HepG2 (cell line): ENCODE results near the gene GRAP. TPM values are rescaled to one million over a fixed set of nuclear protein-coding genes. Genes with fewer than 3 reads are reported as not detected.

Experiments
- ARHGAP35 ChIP-seq: sonication (generic); formaldehyde crosslinking; IDR thresholded peaks from 2 replicates; pipeline ENCODE4 v1.9.0; 2022; ENCODE audit warnings: mild to moderate bottlenecking, inconsistent platforms, moderate library complexity, missing genetic modification reagents, borderline replicate concordance
- CHCHD3 ChIP-seq: sonication (generic); formaldehyde crosslinking; IDR thresholded peaks from 2 replicates; pipeline ENCODE4 v1.8.0; 2022; ENCODE audit warnings: mild to moderate bottlenecking, missing genetic modification reagents, moderate library complexity
- E2F5 ChIP-seq: sonication (generic); formaldehyde crosslinking; conservative IDR thresholded peaks from 2 replicates; pipeline ENCODE4 v1.4.0; 2020; ENCODE audit warnings: missing genetic modification reagents
- GLI4 ChIP-seq: sonication (generic); formaldehyde crosslinking; IDR thresholded peaks from 2 replicates; pipeline ENCODE4 v1.5.1; 2020; ENCODE audit warnings: missing genetic modification reagents, mild to moderate bottlenecking, moderate library complexity, borderline replicate concordance
- MED1 ChIP-seq: sonication (generic); formaldehyde crosslinking; IDR thresholded peaks from 2 replicates; pipeline ENCODE4 v1.4.0; 2020; ENCODE audit warnings: missing genetic modification reagents
- REPIN1 ChIP-seq: sonication (generic); formaldehyde crosslinking; IDR thresholded peaks from 2 replicates; pipeline ENCODE4 v1.8.0; 2022; ENCODE audit warnings: missing genetic modification reagents, low read depth, mild to moderate bottlenecking, borderline replicate concordance
- SCMH1 ChIP-seq: sonication (generic); formaldehyde crosslinking; IDR thresholded peaks from 2 replicates; pipeline ENCODE4 v1.9.0; 2021; ENCODE audit warnings: missing genetic modification reagents, mild to moderate bottlenecking, borderline replicate concordance
- SRSF9 ChIP-seq: fragments of 200-400 bp; formaldehyde crosslinking; IDR thresholded peaks from 2 replicates; pipeline ENCODE4 v1.6.1; 2018; ENCODE audit warnings: borderline replicate concordance, mild to moderate bottlenecking, low read depth, low read length; ENCODE audit not compliant: insufficient read depth, poor library complexity, severe bottlenecking
- ZFP91 ChIP-seq: sonication (generic); formaldehyde crosslinking; IDR thresholded peaks from 2 replicates; pipeline ENCODE4 v1.9.0; 2022; ENCODE audit warnings: missing genetic modification reagents, mild to moderate bottlenecking, borderline replicate concordance
- ZFX ChIP-seq: sonication (generic); formaldehyde crosslinking; IDR thresholded peaks from 2 replicates; pipeline ENCODE4 v1.4.0; 2020; ENCODE audit warnings: mild to moderate bottlenecking, low read depth, missing genetic modification reagents, moderate library complexity
- ZNF207 ChIP-seq: fragments of 450-650 bp; IDR thresholded peaks from 2 replicates; pipeline ENCODE4 v1.6.1; 2016; ENCODE audit warnings: antibody characterized with exemption, borderline replicate concordance
- ZNF326 ChIP-seq: sonication (generic); formaldehyde crosslinking; IDR thresholded peaks from 2 replicates; pipeline ENCODE4 v1.4.0; 2020; ENCODE audit warnings: missing genetic modification reagents, borderline replicate concordance
- ZNF331 ChIP-seq: sonication (generic); formaldehyde crosslinking; IDR thresholded peaks from 2 replicates; pipeline ENCODE4 v1.4.0; 2020; ENCODE audit warnings: missing genetic modification reagents
- ZNF451 ChIP-seq: sonication (generic); formaldehyde crosslinking; IDR thresholded peaks from 2 replicates; pipeline ENCODE4 v1.5.0; 2020; ENCODE audit warnings: mild to moderate bottlenecking, missing genetic modification reagents
- ZNF484 ChIP-seq: sonication (generic); formaldehyde crosslinking; IDR thresholded peaks from 2 replicates; pipeline ENCODE4 v1.5.1; 2020; ENCODE audit warnings: mild to moderate bottlenecking, low read depth, missing genetic modification reagents, borderline replicate concordance
- ZNF543 ChIP-seq: sonication (generic); formaldehyde crosslinking; IDR thresholded peaks from 2 replicates; pipeline ENCODE4 v1.4.0; 2020; ENCODE audit warnings: mild to moderate bottlenecking, missing genetic modification reagents
- ZNF570 ChIP-seq: sonication (generic); formaldehyde crosslinking; IDR thresholded peaks from 2 replicates; pipeline ENCODE4 v1.4.0; 2020; ENCODE audit warnings: mild to moderate bottlenecking, missing genetic modification reagents, borderline replicate concordance
- ZNF710 ChIP-seq: sonication (generic); formaldehyde crosslinking; IDR thresholded peaks from 2 replicates; pipeline ENCODE4 v1.5.0; 2020; ENCODE audit warnings: mild to moderate bottlenecking, missing genetic modification reagents, borderline replicate concordance
- ZSCAN29 ChIP-seq: sonication (generic); formaldehyde crosslinking; conservative IDR thresholded peaks from 2 replicates; pipeline ENCODE4 v1.4.0; 2020; ENCODE audit warnings: mild to moderate bottlenecking, missing genetic modification reagents
- polyA plus RNA-seq, 8 experiments: library from polyadenylated mRNA; depleted of rRNA in 3 of 8; stranded (reverse) in 7 of 8; unstranded in 1 of 8; fragments of >200 nt; fragmentation: Illumina TruSeq in 4 of 8; extraction: Trizol in 4 of 8; gene quantifications; 2 replicates each; pipeline versions ENCODE4 v1.2.1 to v1.2.3, GENCODE V29; 2011 to 2016; ENCODE audit warnings: low read depth in 4 of 8, missing spikeins in 1 of 8, mixed read lengths in 1 of 8; ENCODE audit not compliant: insufficient read depth in 1 of 8
- total RNA-seq, 5 experiments: library from RNA; depleted of rRNA; stranded (reverse); fragments of >200 nt; fragmentation: Illumina TruSeq; extraction: Trizol; gene quantifications; 2 replicates each; pipeline ENCODE4 v1.2.3, GENCODE V29; 2016; ENCODE audit warnings: low read depth in 1 of 5
- TF ChIP-seq, protein P1 (sequence below): sonication (generic); formaldehyde crosslinking; IDR thresholded peaks from 2 replicates; pipeline ENCODE4 v1.5.1; 2020; ENCODE audit warnings: missing genetic modification reagents, mild to moderate bottlenecking, borderline replicate concordance
- TF ChIP-seq, protein P2 (sequence below): IDR thresholded peaks from 2 replicates; pipeline ENCODE4 v1.6.1; 2016
- TF ChIP-seq, protein P3 (sequence below): sonication (generic); formaldehyde crosslinking; IDR thresholded peaks from 2 replicates; pipeline ENCODE4 v1.8.0; 2022; ENCODE audit warnings: missing genetic modification reagents, low read depth, mild to moderate bottlenecking, borderline replicate concordance

Gene GRAP
- total and polyA plus RNA-seq, 2 of the 13 experiments (the other 11 are each of a cell fraction or from before 2014, with no cell fraction given) = 0.77 to 1.7 TPM

GRCh38 chr17:19010729-19011505 lies 35.8 kb downstream of the GRAP start (continued):
- TF ChIP-seq ZNF451 (CRISPR knock-in tag) (no peak), MED1 (CRISPR knock-in tag) (peak; percentile 60; the same call in 1 of the 2 replicates), ARHGAP35 (CRISPR knock-in tag) (no peak), REPIN1 (no peak), SCMH1 (CRISPR knock-in tag) (no peak), ZNF331 (no peak), SRSF9 (no peak), ZNF484 (no peak), CHCHD3 (CRISPR knock-in tag) (no peak), ZSCAN29 (no peak), ZNF543 (CRISPR knock-in tag) (no peak), ZNF326 (CRISPR knock-in tag) (no peak), ZNF570 (no peak), ZNF710 (CRISPR knock-in tag) (0 out of 2 replicates have a peak, but pooled peaks have one; percentile 22), ZFX (CRISPR knock-in tag) (peak; percentile 65; the same call in 1 of the 2 replicates), ZNF207 (no peak), E2F5 (CRISPR knock-in tag) (no peak), GLI4 (CRISPR knock-in tag) (no peak), ZFP91 (CRISPR knock-in tag) (no peak)
- TF ChIP-seq, protein P1, sequence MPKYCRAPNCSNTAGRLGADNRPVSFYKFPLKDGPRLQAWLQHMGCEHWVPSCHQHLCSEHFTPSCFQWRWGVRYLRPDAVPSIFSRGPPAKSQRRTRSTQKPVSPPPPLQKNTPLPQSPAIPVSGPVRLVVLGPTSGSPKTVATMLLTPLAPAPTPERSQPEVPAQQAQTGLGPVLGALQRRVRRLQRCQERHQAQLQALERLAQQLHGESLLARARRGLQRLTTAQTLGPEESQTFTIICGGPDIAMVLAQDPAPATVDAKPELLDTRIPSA = no peak
- TF ChIP-seq, protein P2, sequence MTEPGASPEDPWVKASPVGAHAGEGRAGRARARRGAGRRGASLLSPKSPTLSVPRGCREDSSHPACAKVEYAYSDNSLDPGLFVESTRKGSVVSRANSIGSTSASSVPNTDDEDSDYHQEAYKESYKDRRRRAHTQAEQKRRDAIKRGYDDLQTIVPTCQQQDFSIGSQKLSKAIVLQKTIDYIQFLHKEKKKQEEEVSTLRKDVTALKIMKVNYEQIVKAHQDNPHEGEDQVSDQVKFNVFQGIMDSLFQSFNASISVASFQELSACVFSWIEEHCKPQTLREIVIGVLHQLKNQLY (CRISPR knock-in tag) = no peak
- TF ChIP-seq, protein P3, sequence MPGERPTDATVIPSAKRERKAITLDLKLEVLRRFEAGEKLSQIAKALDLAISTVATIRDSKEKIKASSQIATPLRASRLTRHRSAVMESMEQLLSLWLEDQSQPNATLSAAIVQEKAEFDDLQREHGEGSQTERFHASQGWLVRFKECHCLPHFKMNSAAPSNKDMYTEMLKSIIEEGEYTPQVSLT (CRISPR knock-in tag) = no peak
